ENCODE results near the gene CYP4F12.
"Not testable (repeated sequence)": the region's sequence is repeated elsewhere in the genome, so short reads cannot be mapped to it uniquely, and the experiment has no call there.

CYP4F12 gene

DNA sequence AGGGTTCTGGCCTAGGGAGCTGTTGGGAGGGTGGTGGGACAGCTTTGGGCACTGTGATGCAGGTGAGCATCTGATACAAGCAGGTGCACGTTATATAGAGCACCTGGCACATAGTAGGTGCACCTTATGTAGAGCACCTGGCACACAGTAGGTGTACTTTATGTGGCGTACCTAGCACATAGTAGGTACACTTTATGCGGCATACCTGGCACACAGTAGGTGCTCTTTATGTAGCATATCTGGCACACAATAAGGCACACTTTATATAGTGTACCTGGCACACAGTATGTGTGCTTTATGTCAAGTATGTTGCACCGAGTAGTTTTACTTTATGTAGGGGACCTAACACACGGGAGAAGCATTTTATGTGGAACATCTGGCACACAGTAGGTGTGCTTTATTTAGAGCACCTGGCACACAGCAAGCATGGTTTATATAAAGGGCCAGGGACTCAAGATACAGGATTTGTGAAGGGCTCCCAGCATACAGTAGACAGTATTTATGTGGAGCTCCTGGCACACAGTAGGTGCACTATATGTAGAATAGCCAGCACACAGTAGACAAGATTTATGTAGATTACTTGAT, 1.6 kb upstream of the CYP4F12 start:
- Mint-ChIP-seq H3K9me3 (peaks cover 35% of the 10 kb centered on the region), H3K27me3 (ENCODE audit: low read depth) (no peaks in the 10 kb centered on the region), H3K36me3 (ENCODE audit: low read depth) (no peaks in the 10 kb centered on the region), H3K27ac (no peak overlapping the region), H3K4me1 (no peaks in the 10 kb centered on the region), H3K4me3 (no peak overlapping the region)
- TF ChIP-seq, protein P1, sequence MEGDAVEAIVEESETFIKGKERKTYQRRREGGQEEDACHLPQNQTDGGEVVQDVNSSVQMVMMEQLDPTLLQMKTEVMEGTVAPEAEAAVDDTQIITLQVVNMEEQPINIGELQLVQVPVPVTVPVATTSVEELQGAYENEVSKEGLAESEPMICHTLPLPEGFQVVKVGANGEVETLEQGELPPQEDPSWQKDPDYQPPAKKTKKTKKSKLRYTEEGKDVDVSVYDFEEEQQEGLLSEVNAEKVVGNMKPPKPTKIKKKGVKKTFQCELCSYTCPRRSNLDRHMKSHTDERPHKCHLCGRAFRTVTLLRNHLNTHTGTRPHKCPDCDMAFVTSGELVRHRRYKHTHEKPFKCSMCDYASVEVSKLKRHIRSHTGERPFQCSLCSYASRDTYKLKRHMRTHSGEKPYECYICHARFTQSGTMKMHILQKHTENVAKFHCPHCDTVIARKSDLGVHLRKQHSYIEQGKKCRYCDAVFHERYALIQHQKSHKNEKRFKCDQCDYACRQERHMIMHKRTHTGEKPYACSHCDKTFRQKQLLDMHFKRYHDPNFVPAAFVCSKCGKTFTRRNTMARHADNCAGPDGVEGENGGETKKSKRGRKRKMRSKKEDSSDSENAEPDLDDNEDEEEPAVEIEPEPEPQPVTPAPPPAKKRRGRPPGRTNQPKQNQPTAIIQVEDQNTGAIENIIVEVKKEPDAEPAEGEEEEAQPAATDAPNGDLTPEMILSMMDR (IDR thresholded peaks at IDR 0.05; ENCODE audit: unreplicated experiment in 3 of 3), result no peak

DNA sequence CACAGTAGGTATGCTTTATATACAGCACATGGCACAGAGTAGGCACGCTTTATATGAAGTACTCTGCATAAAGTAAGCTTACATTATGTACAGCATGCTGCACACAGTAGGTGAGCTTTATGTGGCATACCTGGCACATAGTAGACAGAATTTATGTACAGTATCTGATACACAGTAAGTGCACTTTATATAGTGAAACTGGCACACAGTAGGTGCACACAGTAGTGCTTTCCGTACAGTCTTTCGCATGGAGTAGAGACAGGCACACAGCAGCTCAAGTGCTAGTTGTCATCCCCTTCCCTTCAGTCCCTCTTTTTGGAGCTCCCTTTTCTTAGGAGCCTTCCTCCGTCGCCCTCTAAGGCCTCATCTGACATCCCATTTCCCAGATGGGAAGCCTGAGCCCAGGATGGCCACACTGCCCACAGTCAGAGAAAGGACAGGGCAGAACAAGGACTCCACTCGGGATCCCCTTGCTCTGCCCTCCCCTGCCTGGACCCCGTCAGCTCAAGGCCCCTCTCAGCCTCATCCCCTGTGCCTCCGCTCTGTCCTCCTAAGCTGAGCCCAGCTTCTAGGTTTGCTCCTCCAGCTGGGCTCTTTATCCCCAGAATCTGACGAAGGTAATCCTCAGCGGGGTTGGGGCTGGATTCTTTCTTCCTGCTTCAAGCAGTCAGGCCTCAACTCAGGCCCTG, 852 bp upstream of the CYP4F12 start:
- no peak overlapping the region for H3K27ac Mint-ChIP-seq
- no peaks in the 10 kb centered on the region for H3K36me3 Mint-ChIP-seq (ENCODE audit: low read depth)
- no peaks in the 10 kb centered on the region for H3K4me1 Mint-ChIP-seq
- H3K27me3 Mint-ChIP-seq (ENCODE audit: low read depth), result no peaks in the 10 kb centered on the region
- peaks cover 38% of the 10 kb centered on the region for H3K9me3 Mint-ChIP-seq
- TF ChIP-seq, protein P1 (IDR thresholded peaks at IDR 0.05; ENCODE audit: unreplicated experiment in 3 of 3), result no peak
- H3K4me3 Mint-ChIP-seq, result no peak overlapping the region

- Mint-ChIP-seq H3K27ac (no peak overlapping the region), H3K36me3 (ENCODE audit: low read depth) (peaks cover 4% of the 10 kb centered on the region), H3K9me3 (peaks cover 45% of the 10 kb centered on the region), H3K4me1 (no peaks in the 10 kb centered on the region), H3K27me3 (ENCODE audit: low read depth) (no peaks in the 10 kb centered on the region), H3K4me3 (no peak overlapping the region)
- TF ChIP-seq, protein P1 (IDR thresholded peaks at IDR 0.05; ENCODE audit: unreplicated experiment in 3 of 3), result no peak
Measured at GRCh38 chr19:15673176-15673654, 328 bp downstream of the CYP4F12 start.

- H3K27ac Mint-ChIP-seq, result no peak overlapping the region
- H3K4me3 Mint-ChIP-seq, result no peak overlapping the region
- peaks cover 50% of the 10 kb centered on the region for H3K9me3 Mint-ChIP-seq
- no peaks in the 10 kb centered on the region for H3K27me3 Mint-ChIP-seq (ENCODE audit: low read depth)
- H3K36me3 Mint-ChIP-seq (ENCODE audit: low read depth), result peaks cover 7% of the 10 kb centered on the region
- H3K4me1 Mint-ChIP-seq, result no peaks in the 10 kb centered on the region
- TF ChIP-seq, protein P1 (IDR thresholded peaks at IDR 0.05; ENCODE audit: unreplicated experiment in 3 of 3), result no peak
Measured at GRCh38 chr19:15675560-15675959, 2.7 kb downstream of the CYP4F12 start.

- Mint-ChIP-seq H3K36me3 (ENCODE audit: low read depth) (peaks cover 7% of the 10 kb centered on the region), H3K27ac (no peak overlapping the region), H3K27me3 (ENCODE audit: low read depth) (no peaks in the 10 kb centered on the region), H3K4me1 (no peaks in the 10 kb centered on the region), H3K4me3 (no peak overlapping the region), H3K9me3 (peaks cover 63% of the 10 kb centered on the region)
- TF ChIP-seq, protein P1 (IDR thresholded peaks at IDR 0.05; ENCODE audit: unreplicated experiment in 3 of 3), result no peak
Measured at GRCh38 chr19:15679089-15679488, 6.2 kb downstream of the CYP4F12 start.

- not testable (repeated sequence) for H3K4me1 Mint-ChIP-seq; H3K27ac Mint-ChIP-seq; H3K27me3 Mint-ChIP-seq (ENCODE audit: low read depth); H3K36me3 Mint-ChIP-seq (ENCODE audit: low read depth); H3K4me3 Mint-ChIP-seq
- peaks cover 64% of the 10 kb centered on the region for H3K9me3 Mint-ChIP-seq
Measured at GRCh38 chr19:15679865-15680264, 7.0 kb downstream of the CYP4F12 start.

All from nephron (organoid).